Activated CD8-positive, alpha-beta memory T cell treated with anti-CD3 and anti-CD28 coated beads, Interleukin-2, amount 50 U/mL, for 48 hours (primary cell): ENCODE data around the gene PRMT7.

ENCODE experiments used
- DNase-seq: peaks from one replicate; pipeline ENCODE4 v3.0.0-alpha.2; 2020

Gene PRMT7

DNA sequence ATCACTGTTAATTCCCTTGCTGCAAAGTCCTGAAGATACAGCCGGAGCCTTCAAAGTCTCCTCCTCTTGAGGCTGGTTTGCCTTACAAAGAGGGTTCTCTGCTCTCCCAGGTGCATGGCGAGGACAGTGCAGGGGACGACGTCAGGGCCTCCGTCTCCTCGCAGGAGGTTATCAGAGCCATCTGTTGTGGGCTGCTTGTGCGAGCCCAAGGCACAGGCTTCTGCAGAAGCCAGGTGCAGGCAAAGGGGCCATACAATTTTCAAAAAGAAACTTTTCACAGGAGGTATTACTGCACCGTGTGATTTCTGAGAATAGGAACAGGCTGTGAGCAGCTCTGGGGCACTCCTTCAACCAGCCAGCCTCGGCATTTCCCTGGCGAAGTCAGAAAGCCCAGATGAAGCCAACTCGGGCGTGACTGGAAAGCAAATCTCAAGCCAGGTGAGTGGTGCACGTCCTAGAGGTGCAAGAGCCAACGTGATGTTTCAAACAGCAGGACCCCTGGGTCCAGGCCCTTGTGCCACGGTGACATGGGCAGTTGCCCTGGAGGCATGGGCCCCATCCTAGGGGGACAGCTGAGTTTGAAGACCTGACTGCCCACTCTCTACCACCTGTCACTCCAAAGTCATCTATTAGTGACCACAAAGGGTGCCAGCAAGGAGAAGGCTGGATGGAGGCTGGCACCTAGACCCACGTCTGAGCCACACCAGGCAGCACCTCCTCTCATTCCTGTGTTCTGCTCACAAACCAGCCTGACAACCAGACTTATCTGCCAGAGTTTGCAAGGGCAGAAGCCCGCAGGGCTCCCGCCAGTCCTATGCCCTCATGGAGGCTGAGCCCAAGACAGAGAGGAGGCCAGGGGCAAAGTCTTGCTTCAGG lies 68.9 kb downstream of the PRMT7 start:
- no peak for DNase-seq

DNA sequence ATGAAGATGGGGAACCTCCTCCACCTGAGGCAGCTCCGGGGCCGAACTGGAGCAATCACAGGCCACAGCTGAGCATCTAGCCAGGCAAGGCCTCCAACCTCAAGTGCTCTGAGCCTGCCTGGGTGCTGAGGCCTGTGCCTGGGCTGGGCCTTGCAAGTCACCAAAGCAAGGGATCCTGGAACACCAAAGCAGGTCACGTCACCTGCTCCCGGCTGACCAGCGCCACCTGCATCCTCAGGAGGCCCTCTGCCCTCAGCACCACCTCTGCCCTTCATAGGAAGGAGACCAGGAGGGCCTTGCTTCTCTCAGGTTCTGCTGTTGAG lies 69.5 kb downstream of the PRMT7 start:
- no peak for DNase-seq

DNA sequence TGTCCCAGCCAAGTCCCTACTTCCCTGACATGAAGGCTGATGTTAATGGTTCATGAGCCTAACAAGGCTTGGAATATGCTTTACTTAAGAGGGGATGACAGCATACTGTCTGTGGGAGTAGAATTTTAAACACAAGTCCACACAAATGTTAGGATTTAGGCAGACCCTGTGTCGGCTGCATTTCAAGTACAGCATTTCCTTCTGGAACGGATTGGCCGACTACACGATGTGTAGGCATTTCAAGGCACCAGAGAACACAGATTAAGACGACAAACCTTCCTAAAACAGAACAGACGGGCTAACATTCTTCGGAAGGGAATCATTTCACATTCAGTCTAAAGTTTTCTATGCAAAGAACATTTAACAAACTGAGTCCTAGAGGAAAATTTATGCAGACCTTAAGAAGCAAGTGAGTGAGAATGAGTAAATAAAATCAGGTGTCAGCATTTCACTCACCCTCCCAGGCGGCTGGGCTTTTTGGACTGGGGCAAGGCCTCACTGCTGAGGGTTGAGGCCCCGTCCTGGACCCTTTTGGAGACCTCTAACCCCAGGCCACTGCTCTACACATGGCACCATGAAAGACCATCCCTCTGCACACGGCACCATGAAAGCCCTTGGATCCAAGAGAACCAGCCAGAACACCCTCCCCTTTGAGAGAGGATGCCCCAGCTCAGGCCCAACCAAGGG lies 70.0 kb downstream of the PRMT7 start:
- no peak for DNase-seq

DNA sequence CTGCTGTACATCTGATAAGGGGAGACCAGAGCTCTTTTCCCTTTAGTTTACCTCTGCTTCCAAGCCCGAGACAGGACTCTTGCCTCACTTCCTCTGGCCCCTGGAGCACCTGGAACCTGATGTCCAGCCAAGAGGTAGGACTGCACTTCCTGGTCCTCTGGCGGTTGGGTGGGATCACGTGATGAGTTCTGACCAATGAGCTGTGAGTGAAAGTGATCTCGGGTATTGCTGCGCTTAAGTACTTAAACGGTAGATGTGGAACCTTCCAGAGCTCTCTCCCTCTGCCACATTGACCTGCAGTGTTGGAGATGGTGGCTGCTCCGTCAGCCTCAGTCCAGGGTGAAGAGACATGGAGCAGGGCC lies 70.5 kb downstream of the PRMT7 start:
- no peak for DNase-seq

DNA sequence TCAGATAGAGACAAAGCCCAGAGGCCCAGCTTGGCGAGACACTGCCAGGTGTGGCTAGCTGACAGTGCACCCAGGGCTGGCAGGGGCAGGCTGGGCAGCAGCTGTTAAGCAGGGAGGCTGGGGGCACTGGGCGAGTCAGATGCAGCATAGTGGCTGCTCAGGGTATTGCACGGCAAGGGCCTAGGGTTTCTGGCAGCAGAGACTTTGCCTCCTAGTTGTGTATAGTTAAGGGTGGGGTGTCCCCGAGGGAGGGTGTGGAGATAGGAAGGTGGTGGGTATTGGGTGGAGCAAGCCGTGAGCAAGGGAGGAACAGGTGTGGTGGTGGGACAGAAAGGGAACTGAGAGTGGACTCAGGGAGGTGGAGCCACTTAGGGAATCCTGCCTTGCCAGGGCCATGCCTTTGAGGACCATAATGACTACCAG lies 71.5 kb downstream of the PRMT7 start:
- no peak for DNase-seq

DNA sequence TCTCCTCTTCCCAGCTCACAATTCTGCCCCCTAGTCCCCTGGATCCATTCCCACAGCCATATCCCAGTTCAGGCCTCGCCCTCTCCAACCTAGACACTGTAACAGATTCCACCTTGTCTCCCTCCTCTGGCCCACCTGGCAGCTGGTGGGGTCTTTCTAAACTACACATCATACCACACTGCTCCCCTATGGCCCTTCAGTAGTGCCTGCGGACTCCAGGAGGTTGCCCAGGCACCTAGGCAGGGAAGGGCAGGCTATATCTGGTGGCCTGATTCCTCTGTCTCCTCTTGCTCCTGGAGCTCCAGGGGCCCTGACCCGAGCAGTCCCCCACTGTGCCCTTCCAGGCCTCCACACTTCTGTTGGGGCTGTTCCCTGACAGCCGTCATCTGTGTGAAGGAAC lies 73.0 kb downstream of the PRMT7 start:
- DNase-seq: no peak

DNA sequence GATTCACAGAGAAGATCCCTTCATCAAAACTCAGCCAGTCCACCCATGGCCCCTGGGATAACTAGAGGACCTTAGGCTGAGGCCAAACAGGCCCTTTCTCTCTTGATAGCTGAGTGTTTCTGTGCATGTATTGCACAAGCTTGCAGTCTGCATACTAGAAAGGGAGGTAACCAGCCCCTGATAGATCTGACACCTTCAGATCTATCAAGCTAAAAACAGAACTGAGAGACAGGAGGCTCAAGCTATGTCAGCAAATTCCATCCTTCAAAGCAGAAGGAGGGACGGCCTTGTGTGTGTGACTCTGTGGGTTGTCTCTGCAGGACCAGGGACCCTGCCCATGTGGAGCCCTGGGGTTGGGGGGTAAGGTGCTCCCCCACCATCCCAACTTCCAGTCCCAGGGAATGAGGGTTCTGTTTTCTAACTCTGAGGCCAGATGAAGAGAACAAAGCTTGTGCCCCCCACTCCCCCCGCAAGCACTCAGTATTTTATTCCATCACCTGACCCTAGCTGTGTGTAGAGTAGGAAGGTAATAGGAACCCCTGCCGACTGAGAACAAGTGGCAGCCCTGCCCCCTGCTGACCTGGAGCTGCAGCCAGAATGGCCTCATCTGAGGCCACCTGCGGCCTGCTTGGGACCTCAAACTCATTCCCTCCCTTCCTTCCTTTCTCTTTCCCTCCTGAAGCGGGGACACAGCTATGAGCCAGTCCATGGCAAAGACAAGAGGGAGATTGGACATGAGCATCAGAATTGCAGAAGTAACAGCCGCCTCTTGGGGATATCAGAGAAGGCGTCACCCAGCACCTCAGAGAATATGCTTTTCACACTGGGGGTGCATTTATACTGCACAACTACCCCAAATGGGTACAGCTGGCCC lies 73.7 kb downstream of the PRMT7 start:
- DNase-seq: no peak

DNA sequence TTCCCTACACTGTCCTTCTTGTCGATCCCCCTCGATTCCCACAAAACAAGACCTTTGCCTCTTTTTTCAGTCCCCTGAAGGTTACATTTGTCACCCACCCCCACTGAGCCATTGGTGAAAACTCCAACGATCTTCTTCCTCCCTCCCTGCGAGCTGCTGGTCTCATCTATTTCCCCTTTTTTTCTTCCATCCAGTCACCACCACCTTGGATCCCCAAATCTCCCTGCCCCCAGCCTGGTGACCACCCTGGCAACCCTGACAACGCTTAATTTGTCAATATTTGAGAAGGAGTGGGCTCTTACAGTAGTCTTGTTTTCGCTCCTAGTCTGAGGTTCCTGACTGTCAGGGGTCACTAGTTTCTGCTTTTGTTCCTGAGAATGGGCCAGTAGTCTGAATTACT lies 74.6 kb downstream of the PRMT7 start:
- DNase-seq: no peak

DNA sequence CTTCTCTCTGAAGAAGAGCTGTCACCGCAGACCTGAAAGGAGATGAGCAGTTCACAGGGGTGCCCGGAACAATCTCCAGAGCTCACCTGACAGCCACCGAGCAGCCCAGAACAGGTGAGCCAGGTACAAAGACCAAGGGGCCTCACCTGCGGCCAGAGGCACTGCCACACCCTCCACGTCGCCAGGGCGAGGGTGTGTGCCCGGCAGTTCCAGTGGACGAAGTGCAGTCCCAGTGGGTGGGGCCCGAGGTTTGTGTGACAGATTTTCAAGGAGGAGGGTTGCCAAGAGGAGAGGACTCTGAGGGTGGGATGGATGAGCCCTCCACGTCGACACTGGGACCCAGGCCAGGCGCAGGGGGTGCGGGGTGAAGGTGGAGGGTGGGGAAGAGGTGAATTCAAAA lies 75.8 kb downstream of the PRMT7 start:
- DNase-seq: no peak

DNA sequence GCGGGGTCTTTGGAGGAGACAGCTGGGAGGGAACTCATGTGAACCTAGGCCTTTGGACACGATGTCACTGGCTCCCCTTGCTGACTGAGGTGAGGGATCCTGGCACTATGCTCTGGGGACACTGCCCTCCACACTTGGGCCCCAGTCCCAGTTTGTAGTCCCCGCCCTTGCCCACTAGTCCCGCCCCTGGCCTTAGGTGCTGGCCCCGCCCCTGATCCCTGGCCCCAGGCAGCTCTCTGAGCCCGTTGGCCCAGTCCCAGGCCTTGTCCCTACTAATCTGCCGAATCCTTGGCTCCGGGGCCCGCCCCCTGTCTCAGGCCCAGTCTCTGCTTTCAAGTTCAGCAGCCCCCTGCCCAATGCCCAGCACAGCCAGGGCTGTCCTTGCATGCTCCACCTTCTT lies 76.5 kb downstream of the PRMT7 start:
- no peak for DNase-seq

DNA sequence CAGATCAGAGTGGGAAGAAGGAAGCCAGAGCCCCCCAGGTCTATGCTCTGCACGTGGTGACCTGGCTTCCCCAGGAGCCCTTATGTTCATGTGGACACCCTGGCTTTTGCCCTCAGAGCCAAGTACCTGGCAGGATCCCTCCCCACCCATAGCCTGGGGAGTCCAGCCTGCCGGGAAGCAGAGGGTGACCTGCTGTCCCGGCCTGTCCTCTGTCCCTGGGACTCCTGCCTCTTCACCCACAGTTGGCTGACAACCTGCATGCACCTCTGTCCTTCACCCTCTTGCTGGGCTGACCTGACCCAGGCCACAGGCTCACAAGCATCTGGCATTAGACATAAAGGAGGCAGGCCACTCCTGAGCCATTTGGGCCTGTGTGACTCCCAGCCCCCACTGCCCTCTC lies 77.3 kb downstream of the PRMT7 start:
- no peak for DNase-seq

DNA sequence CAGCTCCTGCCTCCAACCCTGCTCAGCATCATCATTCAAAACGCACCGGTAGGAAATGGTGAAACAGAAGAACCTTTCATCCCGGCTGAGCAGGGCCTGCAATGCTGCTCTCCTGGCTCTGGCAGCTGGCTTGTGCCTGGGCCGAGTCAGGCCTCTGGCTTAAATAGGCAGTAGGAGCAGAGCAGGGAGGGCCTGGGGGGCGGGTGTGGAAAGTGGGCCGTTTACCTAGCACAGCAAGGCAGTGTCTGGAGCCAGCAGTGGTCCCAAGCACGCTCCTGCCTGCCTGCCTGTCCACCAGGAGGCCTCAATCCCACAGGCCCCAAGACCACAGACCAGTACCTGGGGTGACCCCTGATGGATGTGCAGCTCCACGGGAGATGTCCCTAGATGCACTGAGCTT lies 78.2 kb downstream of the PRMT7 start:
- DNase-seq: no peak

DNA sequence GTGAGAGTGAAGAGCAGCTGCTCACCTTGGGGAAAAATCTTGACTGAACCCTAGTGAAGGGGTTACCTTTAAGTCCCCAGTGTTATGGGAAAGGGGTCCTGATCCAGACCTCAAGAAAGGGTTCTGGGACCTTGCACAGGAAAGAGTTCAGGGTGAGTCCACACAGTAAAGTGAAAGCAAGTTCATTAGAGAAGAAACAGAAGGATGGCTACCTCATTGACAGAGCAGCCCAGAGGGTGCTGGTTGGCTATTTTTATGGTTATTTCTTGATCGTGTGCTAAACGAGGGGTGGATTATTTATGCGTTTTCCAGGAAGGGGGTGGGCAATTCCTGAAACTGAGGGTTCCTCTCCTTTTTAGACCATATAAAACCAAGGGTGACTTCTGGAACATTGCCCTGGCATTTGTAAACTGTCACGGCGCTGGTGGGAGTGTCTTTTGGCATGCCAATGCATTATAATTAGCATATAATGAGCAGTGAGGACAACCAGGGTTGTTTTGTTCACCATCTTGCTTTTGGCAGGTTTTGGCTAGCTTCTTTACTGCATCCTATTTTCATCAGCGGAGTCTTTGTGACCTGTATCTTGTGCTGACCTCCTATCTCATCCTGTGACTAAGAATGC lies 79.0 kb downstream of the PRMT7 start:
- DNase-seq: no peak

DNA sequence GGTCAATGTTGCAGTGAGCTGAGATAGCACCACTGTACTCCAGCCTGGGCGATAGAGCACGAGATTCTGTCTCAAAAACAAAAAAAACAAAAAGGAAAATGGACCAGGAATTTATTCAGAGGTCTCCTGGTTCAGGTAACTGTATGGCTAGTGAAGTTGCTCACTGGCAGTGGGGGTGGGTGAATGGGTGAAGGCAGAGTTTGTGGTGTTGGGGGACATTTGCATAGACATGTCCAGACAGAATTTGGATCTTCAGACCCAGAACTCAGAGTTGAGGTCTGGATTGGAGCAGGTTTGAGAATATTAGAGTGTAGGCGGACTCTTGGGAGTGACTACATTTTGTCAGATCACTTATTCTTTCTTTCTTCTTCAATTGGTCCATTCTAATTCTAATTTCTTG lies 82.5 kb downstream of the PRMT7 start:
- no peak for DNase-seq

DNA sequence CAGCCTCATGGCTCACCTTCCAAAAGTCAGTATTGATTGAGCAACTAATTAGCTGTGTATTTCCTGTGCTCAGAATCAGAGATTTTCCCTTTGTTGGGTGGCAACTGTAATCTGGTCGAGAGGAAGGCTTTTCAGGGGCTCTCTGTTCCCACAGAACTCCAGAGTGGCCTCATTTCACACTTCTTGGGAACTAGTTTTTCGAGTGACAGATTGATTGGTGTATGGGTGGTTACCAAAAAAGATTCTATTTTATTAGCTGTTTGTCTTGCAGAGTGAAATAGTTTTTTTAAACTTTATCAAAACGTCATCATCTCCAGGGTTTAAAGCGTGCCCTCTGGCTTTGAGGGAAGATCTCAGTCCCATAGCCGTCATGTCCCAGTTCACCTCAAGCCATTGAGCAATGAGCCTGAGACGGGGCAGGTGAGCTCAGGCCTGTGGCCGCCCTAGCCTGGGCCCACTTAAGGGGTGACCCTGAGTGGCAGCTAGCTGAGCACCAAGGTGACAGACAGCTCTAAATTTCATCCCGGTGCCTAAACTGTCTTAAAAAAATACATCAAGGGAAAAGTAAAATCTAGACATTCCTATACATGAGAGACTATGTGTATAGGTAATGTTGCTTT lies 84.5 kb downstream of the PRMT7 start:
- DNase-seq: no peak

DNA sequence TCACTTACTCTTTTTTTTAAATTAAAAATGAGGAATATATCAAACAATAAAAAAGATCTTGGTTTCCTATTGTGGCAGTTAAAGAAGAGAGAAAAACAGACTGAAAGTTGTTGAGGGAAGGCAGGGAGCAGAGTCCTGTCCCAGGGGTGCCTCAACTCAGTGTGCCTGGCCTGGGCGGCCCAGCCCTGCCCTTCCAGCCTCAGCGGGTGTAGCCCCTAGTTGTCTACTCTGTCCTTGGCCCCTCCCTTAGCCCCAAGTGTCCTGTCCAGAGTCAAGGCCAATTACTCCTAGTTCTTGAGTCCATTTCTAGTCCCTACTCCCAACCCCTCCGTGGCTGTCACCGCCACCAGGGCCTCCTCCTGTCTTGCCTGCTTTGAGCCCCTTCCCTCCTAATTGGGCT lies 85.0 kb downstream of the PRMT7 start:
- DNase-seq: no peak

DNA sequence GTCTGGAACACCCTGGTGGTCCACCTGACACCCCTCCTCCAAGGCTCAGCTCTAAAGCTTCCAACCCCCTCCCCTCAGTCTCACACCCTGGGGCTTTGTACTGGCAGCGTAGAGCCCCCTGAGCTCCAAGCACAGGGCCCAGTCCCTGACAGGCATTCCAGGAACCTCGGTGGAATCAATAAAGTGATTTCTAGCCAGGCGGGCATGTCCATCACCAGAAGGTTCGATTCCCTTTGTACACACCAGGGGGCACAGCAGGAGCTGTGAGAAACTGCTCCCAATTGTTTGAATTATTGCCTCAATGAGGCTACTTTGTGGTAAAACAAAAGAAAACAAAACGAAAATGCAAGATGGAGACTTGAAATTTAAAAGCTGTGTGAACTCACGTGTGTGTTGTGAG lies 85.7 kb downstream of the PRMT7 start:
- DNase-seq: no peak

DNA sequence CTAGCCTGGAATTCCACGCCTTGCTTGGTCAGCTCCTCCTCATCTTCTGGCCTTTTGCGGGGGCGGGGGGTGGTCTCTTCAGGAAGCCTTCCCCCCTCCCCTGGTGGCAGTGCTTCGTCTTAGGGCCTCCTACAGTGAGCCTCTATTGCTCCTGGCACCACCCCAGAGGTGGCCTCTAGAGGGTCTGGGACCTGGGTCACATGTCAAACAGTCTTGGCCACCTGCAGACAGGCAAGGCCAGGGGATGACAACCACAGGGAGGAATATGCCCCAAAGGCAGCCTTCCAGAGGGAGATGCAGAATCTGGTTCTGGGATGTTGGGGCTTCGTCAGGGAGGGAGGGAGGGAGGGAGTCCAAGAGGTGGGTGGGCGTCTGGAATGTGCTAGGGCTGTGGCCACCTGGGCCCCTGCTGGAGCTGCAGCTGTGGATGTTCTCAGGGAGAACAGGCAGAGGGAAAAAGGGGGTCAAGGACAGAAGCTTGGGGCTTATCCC lies 86.9 kb downstream of the PRMT7 start:
- no peak for DNase-seq

DNA sequence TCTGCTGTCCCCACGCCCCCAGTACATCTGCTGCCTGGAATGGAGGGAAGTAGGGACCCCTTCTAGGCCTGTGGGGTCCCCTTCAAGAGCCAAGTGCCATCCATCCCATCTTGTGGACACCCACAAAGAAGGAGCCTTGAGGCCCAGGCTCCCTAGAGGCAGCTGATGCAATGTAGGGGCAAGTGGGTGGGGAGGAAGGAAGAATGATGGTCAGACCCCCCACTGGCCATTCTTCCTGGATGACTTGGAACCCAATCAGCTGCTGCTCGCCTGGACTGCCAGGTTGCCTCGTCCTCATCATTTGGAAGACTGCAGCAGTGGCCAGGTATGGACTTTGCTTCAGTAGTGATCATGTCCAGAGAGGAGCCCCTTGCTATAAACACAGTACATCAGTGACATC lies 88.6 kb downstream of the PRMT7 start:
- DNase-seq: no peak

DNA sequence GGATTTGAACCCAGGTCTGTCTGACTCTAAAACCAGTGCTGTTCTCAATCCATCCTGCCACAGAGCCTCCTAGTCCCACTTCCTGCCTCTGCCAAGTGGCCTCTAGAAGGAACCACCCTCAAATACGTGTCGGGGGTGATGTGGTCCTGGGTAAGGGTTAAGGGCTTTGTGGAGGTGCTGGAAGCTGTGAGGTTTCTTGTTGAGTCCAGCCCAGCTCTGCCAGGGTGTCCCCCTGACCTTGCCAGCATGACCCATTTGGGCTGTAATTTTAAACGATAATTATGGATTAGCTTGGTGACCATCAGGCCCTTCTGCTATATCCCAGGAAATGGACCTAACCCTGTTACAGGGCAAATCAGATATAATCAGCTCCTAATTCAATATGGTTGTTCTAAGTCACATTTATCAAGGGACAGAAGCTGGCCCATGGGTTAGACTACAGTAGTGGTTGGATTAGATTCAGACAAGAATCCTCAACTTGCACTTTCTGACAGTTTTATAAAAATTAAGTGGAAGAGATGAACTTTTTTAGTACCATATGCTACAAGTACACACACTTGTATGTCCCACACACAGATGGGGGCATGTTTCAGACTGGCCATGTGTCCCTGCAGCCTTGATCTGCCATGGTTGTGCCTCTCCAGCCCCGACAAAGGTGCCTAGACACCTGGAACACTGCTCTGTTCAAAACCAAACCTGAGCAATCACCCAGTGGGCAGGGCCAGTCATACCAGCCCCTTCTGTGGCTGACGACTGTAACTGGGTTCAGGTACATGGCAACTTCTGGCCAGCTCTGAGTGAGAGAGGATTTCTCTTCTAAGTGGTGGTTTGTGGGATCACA lies 89.5 kb downstream of the PRMT7 start:
- DNase-seq: no peak

DNA sequence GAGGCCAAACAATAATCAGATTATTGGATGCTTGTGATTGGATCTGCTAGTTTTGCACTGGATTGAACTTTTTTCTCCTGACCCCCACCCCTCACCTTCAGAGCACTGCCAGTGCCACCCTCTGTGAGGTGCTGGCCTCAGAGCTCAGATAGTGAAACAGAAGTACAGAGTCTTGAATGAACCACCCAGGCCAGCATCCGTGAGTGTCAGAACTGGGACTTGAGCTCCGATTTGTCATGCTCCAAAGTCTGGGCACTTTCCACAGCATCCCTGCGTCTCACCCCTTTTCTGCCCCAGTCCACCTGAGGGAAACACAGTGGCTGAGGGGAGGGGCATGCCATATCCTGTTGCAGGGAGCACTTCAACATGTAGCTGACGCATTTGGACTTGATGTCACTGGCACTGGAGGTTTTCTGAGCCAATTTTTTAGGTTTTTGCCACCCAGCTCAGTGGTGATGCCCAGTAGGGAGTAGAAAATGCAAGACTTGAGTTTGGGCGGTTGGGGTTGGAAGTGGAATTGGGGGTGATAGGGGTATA lies 90.2 kb downstream of the PRMT7 start:
- DNase-seq: no peak
